HL-60 (cell line): ENCODE measurements around the gene MCM3AP.

Experiments used
- POLR2AphosphoS5 ChIP-seq: IDR thresholded peaks from 2 replicates; pipeline ENCODE4 v1.6.1; 2012; ENCODE audit warnings: low read depth
- SPI1 ChIP-seq: IDR thresholded peaks from 2 replicates; pipeline ENCODE4 v1.6.1; 2012; ENCODE audit warnings: low read depth, mild to moderate bottlenecking, borderline replicate concordance
- TF ChIP-seq, protein P1 (sequence below): IDR thresholded peaks from one replicate; pipeline ENCODE4 v1.5.1; 2011; ENCODE audit warnings: low read length, control low read depth, inconsistent platforms; ENCODE audit not compliant: insufficient read depth
- TF ChIP-seq, protein P2 (sequence below): IDR thresholded peaks from 2 replicates; pipeline ENCODE4 v1.6.1; 2012; ENCODE audit warnings: low read depth; ENCODE audit not compliant: insufficient replicate concordance

DNA sequence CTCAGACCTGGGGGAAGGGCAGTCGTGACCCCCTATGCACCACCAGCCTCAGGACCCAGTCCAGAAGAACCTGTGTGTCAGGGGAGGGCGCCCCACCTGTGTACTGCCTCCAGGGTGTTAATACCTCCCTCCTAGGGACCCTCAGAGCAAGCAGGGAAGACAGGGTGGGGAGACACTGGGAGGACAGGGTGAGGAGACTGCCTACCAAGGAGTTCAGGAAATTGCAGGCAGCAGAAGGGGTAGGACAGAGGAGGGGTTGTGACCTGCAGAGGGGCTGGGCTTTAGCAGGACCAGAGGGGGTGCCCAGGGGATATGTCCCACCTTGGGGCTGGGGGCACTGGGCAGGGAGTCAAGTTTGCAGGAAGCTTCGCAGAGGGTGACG is 33.0 kb upstream of the MCM3AP start:
- TF ChIP-seq, protein P1, sequence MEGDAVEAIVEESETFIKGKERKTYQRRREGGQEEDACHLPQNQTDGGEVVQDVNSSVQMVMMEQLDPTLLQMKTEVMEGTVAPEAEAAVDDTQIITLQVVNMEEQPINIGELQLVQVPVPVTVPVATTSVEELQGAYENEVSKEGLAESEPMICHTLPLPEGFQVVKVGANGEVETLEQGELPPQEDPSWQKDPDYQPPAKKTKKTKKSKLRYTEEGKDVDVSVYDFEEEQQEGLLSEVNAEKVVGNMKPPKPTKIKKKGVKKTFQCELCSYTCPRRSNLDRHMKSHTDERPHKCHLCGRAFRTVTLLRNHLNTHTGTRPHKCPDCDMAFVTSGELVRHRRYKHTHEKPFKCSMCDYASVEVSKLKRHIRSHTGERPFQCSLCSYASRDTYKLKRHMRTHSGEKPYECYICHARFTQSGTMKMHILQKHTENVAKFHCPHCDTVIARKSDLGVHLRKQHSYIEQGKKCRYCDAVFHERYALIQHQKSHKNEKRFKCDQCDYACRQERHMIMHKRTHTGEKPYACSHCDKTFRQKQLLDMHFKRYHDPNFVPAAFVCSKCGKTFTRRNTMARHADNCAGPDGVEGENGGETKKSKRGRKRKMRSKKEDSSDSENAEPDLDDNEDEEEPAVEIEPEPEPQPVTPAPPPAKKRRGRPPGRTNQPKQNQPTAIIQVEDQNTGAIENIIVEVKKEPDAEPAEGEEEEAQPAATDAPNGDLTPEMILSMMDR: no peak
- TF ChIP-seq POLR2AphosphoS5: peak; percentile 5; the same call in 1 of the 2 replicates
- TF ChIP-seq, protein P2, sequence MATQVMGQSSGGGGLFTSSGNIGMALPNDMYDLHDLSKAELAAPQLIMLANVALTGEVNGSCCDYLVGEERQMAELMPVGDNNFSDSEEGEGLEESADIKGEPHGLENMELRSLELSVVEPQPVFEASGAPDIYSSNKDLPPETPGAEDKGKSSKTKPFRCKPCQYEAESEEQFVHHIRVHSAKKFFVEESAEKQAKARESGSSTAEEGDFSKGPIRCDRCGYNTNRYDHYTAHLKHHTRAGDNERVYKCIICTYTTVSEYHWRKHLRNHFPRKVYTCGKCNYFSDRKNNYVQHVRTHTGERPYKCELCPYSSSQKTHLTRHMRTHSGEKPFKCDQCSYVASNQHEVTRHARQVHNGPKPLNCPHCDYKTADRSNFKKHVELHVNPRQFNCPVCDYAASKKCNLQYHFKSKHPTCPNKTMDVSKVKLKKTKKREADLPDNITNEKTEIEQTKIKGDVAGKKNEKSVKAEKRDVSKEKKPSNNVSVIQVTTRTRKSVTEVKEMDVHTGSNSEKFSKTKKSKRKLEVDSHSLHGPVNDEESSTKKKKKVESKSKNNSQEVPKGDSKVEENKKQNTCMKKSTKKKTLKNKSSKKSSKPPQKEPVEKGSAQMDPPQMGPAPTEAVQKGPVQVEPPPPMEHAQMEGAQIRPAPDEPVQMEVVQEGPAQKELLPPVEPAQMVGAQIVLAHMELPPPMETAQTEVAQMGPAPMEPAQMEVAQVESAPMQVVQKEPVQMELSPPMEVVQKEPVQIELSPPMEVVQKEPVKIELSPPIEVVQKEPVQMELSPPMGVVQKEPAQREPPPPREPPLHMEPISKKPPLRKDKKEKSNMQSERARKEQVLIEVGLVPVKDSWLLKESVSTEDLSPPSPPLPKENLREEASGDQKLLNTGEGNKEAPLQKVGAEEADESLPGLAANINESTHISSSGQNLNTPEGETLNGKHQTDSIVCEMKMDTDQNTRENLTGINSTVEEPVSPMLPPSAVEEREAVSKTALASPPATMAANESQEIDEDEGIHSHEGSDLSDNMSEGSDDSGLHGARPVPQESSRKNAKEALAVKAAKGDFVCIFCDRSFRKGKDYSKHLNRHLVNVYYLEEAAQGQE: no peak
- no peak for TF ChIP-seq SPI1
